HT1080 (cell line): ENCODE data around the gene TRIM54. TPM values are rescaled to one million over a fixed set of nuclear protein-coding genes. Genes with fewer than 3 reads are reported as not detected.

Source experiments
- DNase-seq: peaks from one replicate; pipeline ENCODE4 v3.0.0-alpha.2; 2015; ENCODE audit warnings: low read depth
- polyA plus RNA-seq, 2 experiments: library from polyadenylated mRNA; depleted of rRNA; stranded (reverse); fragments of >200 nt; gene quantifications; 2 replicates each; pipeline ENCODE4 v1.2.3, GENCODE V29; 2015
- total RNA-seq: library from RNA; depleted of rRNA; stranded (reverse); fragments of >200 nt; shearing (Covaris generic); gene quantifications from 2 replicates; pipeline ENCODE4 v1.2.3, GENCODE V29; 2014; rRNA removed

Gene TRIM54, protein sequence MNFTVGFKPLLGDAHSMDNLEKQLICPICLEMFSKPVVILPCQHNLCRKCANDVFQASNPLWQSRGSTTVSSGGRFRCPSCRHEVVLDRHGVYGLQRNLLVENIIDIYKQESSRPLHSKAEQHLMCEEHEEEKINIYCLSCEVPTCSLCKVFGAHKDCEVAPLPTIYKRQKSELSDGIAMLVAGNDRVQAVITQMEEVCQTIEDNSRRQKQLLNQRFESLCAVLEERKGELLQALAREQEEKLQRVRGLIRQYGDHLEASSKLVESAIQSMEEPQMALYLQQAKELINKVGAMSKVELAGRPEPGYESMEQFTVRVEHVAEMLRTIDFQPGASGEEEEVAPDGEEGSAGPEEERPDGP
- total RNA-seq = 0.13 and 1.2 TPM in 2 replicates
- polyA plus RNA-seq (2015; cell fraction: cytosol; rRNA removed) = 0.28 TPM in 1 of 2 replicates, not detected in the other
- polyA plus RNA-seq (2015; cell fraction: nucleus; rRNA removed) = 0.10 and 0.54 TPM in 2 replicates

- no peak for DNase-seq
Measured at GRCh38 chr2:27281855-27282559, at the start of gene TRIM54. Gene TRIM54 (plus strand): TSS chr2:27282429. CDS start chr2:27282732, 303 bp downstream.

DNA sequence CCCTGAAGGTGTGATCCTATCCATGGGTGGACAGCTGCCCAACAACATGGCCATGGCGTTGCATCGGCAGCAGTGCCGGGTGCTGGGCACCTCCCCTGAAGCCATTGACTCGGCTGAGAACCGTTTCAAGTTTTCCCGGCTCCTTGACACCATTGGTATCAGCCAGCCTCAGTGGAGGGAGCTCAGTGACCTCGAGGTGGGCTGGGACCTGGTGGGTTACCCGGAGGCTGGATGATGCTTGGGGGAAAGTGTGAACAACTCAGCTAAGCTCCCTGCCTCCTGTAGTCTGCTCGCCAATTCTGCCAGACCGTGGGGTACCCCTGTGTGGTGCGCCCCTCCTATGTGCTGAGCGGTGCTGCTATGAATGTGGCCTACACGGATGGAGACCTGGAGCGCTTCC, 48.9 kb upstream of the TRIM54 start:
- DNase-seq = no peak

DNA sequence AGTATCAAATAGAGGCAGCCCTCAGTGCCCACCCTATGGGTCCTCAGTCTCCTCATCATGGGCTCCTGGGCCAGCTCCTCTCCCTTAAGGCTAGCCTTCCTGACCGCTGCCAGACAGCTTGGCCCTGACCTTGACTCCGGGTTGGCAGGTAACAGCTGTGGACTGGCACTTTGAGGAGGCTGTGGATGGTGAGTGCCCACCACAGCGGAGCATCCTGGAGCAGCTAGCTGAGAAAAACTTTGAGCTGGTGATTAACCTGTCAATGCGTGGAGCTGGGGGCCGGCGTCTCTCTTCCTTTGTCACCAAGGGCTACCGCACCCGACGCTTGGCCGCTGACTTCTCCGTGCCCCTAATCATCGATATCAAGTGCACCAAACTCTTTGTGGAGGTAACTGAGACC, 46.1 kb upstream of the TRIM54 start:
- DNase-seq = no peak

DNA sequence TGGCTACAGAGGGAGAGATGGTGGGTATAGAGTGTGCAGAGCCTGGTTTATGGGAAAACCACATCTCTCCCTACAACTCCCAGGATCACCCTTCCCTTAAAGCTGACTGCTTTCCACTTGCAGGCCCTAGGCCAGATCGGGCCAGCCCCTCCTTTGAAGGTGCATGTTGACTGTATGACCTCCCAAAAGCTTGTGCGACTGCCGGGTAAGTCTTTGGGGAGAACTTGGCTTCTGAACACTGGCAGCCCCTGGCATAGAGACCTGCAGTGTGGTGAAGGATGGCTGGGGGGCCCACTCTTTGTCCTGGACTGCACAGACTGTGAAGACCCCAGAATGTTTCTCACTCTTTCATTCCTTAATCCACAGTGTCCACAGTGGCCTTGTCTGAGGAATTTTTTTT, 45.6 kb upstream of the TRIM54 start:
- no peak for DNase-seq

DNA sequence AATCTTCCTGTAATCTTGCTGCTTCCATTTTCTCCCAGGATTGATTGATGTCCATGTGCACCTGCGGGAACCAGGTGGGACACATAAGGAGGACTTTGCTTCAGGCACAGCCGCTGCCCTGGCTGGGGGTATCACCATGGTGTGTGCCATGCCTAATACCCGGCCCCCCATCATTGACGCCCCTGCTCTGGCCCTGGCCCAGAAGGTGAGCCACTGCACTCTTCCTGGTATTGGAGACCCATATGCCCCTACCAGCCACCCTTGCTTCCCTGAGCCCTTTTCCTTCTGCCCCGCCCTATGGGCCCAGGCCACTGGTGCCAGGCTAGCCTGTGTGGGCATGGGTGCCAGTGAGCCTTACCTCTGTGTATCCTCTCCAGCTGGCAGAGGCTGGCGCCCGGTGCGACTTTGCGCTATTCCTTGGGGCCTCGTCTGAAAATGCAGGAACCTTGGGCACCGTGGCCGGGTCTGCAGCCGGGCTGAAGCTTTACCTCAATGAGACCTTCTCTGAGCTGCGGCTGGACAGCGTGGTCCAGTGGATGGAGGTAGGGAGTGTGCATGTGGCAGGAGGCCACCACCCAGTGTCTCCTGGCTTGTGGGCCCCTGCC, 44.8 kb upstream of the TRIM54 start:
- no peak for DNase-seq

GRCh38 chr2:27238976-27239375, 43.3 kb upstream of the TRIM54 start:
- DNase-seq = no peak

GRCh38 chr2:27240406-27240805, 41.8 kb upstream of the TRIM54 start:
- no peak for DNase-seq

DNA sequence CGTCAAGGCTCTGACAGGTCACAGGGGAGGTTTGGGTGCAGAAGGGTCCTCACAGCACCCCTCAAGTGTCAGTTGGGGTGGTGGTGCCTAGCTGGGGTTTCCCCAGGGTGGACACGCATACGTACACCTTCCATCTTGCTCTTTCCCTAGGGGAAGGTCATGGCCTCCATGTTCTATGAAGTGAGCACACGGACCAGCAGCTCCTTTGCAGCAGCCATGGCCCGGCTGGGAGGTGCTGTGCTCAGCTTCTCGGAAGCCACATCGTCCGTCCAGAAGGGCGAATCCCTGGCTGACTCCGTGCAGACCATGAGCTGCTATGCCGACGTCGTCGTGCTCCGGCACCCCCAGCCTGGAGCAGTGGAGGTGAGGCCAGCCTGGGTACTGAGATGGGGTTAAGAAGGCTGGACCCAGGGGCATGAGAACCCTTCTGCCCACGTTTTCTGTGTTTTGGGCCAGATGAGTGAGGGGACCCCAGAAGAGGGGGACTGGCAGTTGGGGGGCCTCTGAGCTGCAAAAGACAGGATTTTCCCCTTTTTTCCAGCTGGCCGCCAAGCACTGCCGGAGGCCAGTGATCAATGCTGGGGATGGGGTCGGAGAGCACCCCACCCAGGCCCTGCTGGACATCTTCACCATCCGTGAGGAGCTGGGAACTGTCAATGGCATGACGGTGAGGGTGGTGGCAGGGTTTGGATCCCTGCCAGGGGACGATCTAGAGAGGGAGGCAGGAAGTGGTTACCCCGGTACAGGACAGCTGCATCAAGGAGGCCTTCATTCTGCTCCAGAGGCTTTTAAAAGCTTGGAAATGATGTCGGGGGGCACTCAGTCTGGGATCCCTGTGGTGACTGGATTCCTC, 40.2 kb upstream of the TRIM54 start:
- DNase-seq = no peak

DNA sequence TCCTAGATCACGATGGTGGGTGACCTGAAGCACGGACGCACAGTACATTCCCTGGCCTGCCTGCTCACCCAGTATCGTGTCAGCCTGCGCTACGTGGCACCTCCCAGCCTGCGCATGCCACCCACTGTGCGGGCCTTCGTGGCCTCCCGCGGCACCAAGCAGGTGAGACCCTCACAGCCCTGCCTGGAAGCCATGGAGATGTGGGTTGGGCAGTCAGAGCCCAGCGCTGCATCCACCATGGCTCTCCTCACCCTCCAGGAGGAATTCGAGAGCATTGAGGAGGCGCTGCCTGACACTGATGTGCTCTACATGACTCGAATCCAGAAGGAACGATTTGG, 39.6 kb upstream of the TRIM54 start:
- DNase-seq = no peak

GRCh38 chr2:27243391-27244130, 38.7 kb upstream of the TRIM54 start:
- no peak for DNase-seq

DNA sequence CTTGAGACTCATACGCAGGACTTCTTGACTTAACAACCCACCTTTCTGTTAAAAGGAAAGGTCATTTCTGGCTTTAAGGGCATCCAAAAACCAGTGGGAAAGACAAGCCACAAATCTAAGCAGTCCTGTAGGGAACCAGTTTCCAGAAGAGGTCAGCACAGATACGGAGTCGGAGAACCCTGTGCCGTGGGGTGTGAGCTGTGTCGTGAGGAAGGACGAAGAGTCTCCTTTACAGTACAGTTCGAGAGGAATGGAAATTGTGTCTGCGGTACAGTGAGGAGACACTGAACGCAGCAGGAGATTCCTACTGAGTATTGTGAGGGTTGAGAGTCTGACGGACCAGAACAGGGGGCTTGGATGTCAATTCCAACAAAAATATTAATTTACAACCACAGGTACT, 37.1 kb upstream of the TRIM54 start:
- no peak for DNase-seq

- no peak for DNase-seq
Measured at GRCh38 chr2:27245626-27246025, 36.6 kb upstream of the TRIM54 start.

DNA sequence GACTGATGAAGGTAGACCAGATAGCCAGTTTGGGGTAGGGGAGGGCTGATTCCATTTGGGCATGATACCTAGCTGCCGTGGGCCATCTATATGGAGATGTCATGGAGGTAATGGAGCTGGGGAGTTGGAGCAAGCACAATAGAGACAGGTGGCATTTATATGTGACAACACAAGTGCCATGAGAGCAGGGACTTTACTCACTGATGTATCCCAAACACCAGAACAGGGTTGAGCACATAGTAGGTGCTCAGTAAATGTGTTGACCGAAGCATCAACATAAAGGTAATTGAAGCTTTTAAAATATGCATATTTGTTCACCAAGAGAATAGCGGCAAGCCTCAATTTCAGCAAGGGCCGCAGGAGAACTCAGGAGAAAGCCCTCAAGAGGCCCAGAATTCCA, 34.3 kb upstream of the TRIM54 start:
- no peak for DNase-seq

GRCh38 chr2:27249159-27249890, 32.9 kb upstream of the TRIM54 start:
- no peak for DNase-seq

GRCh38 chr2:27249891-27250651, 32.2 kb upstream of the TRIM54 start:
- peak; percentile 33 for DNase-seq

DNA sequence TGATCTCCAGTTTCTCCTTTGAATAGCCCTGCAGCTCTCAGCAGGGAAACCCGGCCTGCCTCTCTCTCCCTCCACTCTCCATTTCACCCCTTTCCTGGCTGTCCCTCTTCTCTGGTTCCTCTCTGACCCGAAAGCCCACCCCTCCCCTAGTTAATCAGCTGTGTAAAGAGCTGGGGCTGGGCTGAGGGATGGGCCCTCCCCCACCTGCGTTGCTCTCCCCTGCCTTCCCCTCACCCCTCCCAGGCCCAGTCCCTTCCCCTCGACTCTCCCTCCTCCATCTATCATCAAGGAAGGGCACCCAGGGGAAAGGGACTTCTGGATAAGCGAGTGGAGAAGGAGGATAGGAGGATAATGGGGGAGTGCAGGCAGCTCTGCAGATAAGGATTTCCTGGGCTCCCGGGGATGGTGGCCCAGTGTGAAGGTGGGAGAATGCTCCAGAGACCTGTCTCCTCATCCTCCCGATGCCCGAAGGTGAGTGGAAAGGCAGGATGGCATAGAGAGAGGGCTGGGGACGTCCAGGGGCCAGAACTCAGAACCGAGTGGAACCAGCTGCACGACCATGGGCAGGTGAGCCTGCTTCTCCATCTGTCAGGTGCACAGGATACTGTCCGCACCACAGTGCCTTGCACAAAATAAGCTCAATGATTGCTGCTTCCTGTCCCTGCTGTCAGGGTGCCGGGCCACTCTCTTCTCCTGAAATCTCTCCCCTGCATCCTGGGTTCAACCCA, 31.4 kb upstream of the TRIM54 start:
- DNase-seq = no peak

DNA sequence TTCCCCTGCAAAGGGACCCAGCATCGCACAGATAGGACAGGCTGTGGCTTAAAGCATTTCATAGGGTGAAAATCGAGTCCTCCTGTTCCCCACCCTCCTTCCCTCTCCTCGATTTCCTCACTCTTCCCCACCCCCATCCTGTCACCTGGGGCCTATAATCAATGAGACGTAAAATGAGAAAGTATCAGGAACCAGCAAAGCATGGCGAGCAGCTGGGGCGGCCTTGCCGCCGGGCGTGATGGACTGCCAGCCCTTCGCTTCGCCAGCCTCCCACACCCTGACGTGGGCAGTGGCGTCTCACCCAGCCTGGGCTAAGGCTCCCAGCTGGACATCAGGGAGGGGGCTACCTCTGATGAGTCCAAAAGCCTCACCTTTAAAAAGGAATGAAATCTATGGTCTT, 30.5 kb upstream of the TRIM54 start:
- DNase-seq = no peak

DNA sequence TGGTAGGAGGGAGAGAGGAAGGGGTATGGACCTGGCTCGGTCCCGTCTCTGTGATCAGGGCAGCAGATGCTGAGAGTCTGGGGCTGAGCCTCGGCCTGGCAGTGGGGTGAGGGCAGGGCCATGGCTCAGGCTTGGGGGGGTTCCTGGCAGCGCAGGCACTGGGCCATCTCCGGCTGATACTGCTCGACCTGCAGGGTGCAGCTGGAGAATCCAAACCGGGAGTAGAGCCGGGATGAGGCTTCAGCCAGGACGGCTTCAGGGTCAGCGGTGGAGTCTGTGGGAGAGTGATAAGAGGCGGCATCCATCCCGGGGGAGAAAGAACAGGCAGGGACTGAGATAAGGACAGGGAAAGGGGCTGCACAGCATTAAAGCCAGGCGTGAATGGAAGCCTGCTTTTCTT, 27.0 kb upstream of the TRIM54 start:
- DNase-seq = no peak

DNA sequence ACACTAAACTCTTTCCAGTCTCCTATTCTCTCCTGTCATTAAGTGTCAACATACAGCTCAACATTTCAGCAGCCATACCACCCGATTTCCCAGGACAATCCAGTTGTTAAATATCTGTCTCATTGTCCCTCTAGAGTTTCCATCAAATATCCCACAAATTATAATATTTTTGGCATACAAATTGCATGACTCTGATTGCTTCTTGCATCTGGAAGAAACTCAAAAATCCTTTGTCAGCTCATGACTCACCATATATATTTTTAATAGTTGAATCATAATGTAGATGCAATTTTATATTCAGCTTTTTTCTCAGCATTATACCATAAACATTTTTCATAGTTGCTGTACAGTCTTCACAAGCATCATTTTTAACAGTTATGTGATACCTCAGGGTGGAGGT, 26.6 kb upstream of the TRIM54 start:
- no peak for DNase-seq
